H9 (cell line): ENCODE results near the gene CHRNG. TPM values are rescaled to one million over a fixed set of nuclear protein-coding genes. Genes with fewer than 3 reads are reported as not detected.

Source experiments
- DNase-seq: peaks from one replicate; pipeline ENCODE4 v3.0.0-alpha.2; 2017
- H2AFZ ChIP-seq: one replicate; pipeline ENCODE4 v1.6.1; 2013; ENCODE audit warnings: mild to moderate bottlenecking, low read length, control low read depth, moderate library complexity
- H2AK5ac ChIP-seq: 2 replicates; pipeline ENCODE4 v1.6.1; 2013; ENCODE audit warnings: low read length, control low read depth, mixed read lengths; ENCODE audit not compliant: insufficient read length
- H2BK120ac ChIP-seq: one replicate; pipeline ENCODE4 v1.6.1; 2013; ENCODE audit warnings: low read depth, mild to moderate bottlenecking, low read length, control low read depth, inconsistent platforms; ENCODE audit not compliant: poor library complexity, severe bottlenecking
- H2BK12ac ChIP-seq: 2 replicates; pipeline ENCODE4 v1.6.1; 2013; ENCODE audit warnings: low read length, control low read depth, mixed read lengths, low read depth; ENCODE audit not compliant: insufficient read length
- H2BK15ac ChIP-seq: 2 replicates; pipeline ENCODE4 v1.6.1; 2013; ENCODE audit warnings: low read depth, low read length, control low read depth
- H2BK20ac ChIP-seq: one replicate; pipeline ENCODE4 v1.6.1; 2013; ENCODE audit warnings: low read depth, mild to moderate bottlenecking, low read length, control low read depth, inconsistent platforms; ENCODE audit not compliant: poor library complexity, severe bottlenecking
- H2BK5ac ChIP-seq: 2 replicates; pipeline ENCODE4 v1.6.1; 2013; ENCODE audit warnings: low read length, control low read depth, mixed read lengths; ENCODE audit not compliant: insufficient read length
- H3K14ac ChIP-seq: 2 replicates; pipeline ENCODE4 v1.6.1; 2013; ENCODE audit warnings: low read length, control low read depth; ENCODE audit not compliant: insufficient read depth
- H3K18ac ChIP-seq: 2 replicates; pipeline ENCODE4 v1.6.1; 2013; ENCODE audit warnings: low read depth, mild to moderate bottlenecking, mixed read lengths, low read length, control low read depth; ENCODE audit not compliant: insufficient read length
- H3K23ac ChIP-seq: 2 replicates; pipeline ENCODE4 v1.6.1; 2013; ENCODE audit warnings: low read length, control low read depth, mixed read lengths, low read depth; ENCODE audit not compliant: insufficient read length
- H3K23me2 ChIP-seq: 2 replicates; pipeline ENCODE4 v1.6.1; 2013; ENCODE audit warnings: low read depth, mild to moderate bottlenecking, mixed read lengths, low read length, control low read depth; ENCODE audit not compliant: insufficient read length, poor library complexity, severe bottlenecking
- H3K27ac ChIP-seq: 2 replicates; pipeline ENCODE4 v1.5.1; 2013; ENCODE audit warnings: low read length, control low read depth, mixed read lengths, low read depth; ENCODE audit not compliant: insufficient read length
- H3K27me3 ChIP-seq: 2 replicates; pipeline ENCODE4 v1.6.1; 2013; ENCODE audit warnings: low read length, control low read depth, inconsistent platforms; ENCODE audit not compliant: insufficient read depth
- H3K4ac ChIP-seq: 2 replicates; pipeline ENCODE4 v1.6.1; 2013; ENCODE audit warnings: low read depth, mild to moderate bottlenecking, control low read depth, inconsistent platforms, low read length, moderate library complexity
- H3K4me1 ChIP-seq: 2 replicates; pipeline ENCODE4 v1.6.1; 2013; ENCODE audit warnings: low read length, control low read depth, inconsistent platforms; ENCODE audit not compliant: insufficient read depth
- H3K4me2 ChIP-seq: 2 replicates; pipeline ENCODE4 v1.6.1; 2013; ENCODE audit warnings: low read length, control low read depth, mixed read lengths; ENCODE audit not compliant: insufficient read length, insufficient read depth
- H3K56ac ChIP-seq: 2 replicates; pipeline ENCODE4 v1.6.1; 2013; ENCODE audit warnings: low read depth, mild to moderate bottlenecking, mixed read lengths, low read length, control low read depth; ENCODE audit not compliant: insufficient read length
- H3K79me1 ChIP-seq: 2 replicates; pipeline ENCODE4 v1.6.1; 2013; ENCODE audit warnings: low read depth, mild to moderate bottlenecking, moderate library complexity, low read length, control low read depth, inconsistent platforms; ENCODE audit not compliant: insufficient read depth, poor library complexity, severe bottlenecking
- H3K79me2 ChIP-seq: 2 replicates; pipeline ENCODE4 v1.6.1; 2013; ENCODE audit warnings: low read length, control low read depth, inconsistent platforms; ENCODE audit not compliant: insufficient read depth
- H3K9ac ChIP-seq: 2 replicates; pipeline ENCODE4 v1.6.1; 2013; ENCODE audit warnings: low read length, control low read depth, mixed read lengths; ENCODE audit not compliant: insufficient read length; ENCODE audit errors: extremely low read depth
- H3K9me3 ChIP-seq: one replicate; pipeline ENCODE4 v1.6.1; 2013; ENCODE audit warnings: low read depth, low read length, inconsistent platforms; ENCODE audit not compliant: control insufficient read depth
- H3T11ph ChIP-seq: one replicate; pipeline ENCODE4 v1.6.1; 2013; ENCODE audit warnings: mild to moderate bottlenecking, low read length, control low read depth, inconsistent platforms
- H4K20me1 ChIP-seq: one replicate; pipeline ENCODE4 v1.6.1; 2013; ENCODE audit not compliant: control insufficient read depth, insufficient read length, insufficient read depth
- H4K5ac ChIP-seq: 2 replicates; pipeline ENCODE4 v1.6.1; 2013; ENCODE audit warnings: low read depth, mild to moderate bottlenecking, mixed read lengths, low read length, control low read depth; ENCODE audit not compliant: insufficient read length
- H4K8ac ChIP-seq: replicated peaks from 2 replicates; pipeline ENCODE4 v1.6.1; 2013; ENCODE audit warnings: low read length, control low read depth, mixed read lengths, low read depth; ENCODE audit not compliant: insufficient read length
- H4K91ac ChIP-seq: 2 replicates; pipeline ENCODE4 v1.6.1; 2013; ENCODE audit warnings: low read depth, mild to moderate bottlenecking, moderate library complexity, mixed read lengths, low read length, control low read depth; ENCODE audit not compliant: insufficient read length
- H3K27ac Mint-ChIP-seq, 3 experiments: 2 replicates in 2 of 3; 3 replicates in 1 of 3; pipeline ENCODE4 v1.8.0; 2020 to 2021; ENCODE audit warnings: mixed read lengths in 3 of 3, mild to moderate bottlenecking in 1 of 3, moderate library complexity in 1 of 3
- H3K27me3 Mint-ChIP-seq: 2 replicates; pipeline ENCODE4 v1.8.0; 2021; ENCODE audit warnings: low read depth, mild to moderate bottlenecking, moderate library complexity, mixed read lengths
- H3K36me3 Mint-ChIP-seq, 3 experiments: 2 replicates in 2 of 3; 3 replicates in 1 of 3; pipeline ENCODE4 v1.8.0; 2020 to 2021; ENCODE audit warnings: low read depth in 3 of 3, mixed read lengths in 3 of 3; ENCODE audit not compliant: insufficient read depth in 1 of 3
- H3K4me1 Mint-ChIP-seq, 2 experiments: 2 replicates each; pipeline ENCODE4 v1.8.0; 2020; ENCODE audit warnings: mixed read lengths in 2 of 2
- H3K4me3 Mint-ChIP-seq, 2 experiments: 2 replicates in 1 of 2; 3 replicates in 1 of 2; pipeline ENCODE4 v1.8.0; 2020 to 2021; ENCODE audit warnings: mild to moderate bottlenecking in 2 of 2, mixed read lengths in 2 of 2, moderate library complexity in 1 of 2
- H3K9me3 Mint-ChIP-seq, 2 experiments: 2 replicates in 1 of 2; 3 replicates in 1 of 2; pipeline ENCODE4 v1.8.0; 2020; ENCODE audit warnings: mild to moderate bottlenecking in 2 of 2, mixed read lengths in 2 of 2, moderate library complexity in 1 of 2
- WGBS: extraction: QIAGEN DNeasy Blood & Tissue Kit; methylation state at CpG from one replicate; pipeline ENCODE4 v1.1.7; 2013; ENCODE audit warnings: missing lambda C conversion rate, low lambda C conversion rate, mixed read lengths; ENCODE audit not compliant: insufficient read length; ENCODE audit errors: extremely low coverage; 5-methylcytosine and 5-hydroxymethylcytosine counted together
- total RNA-seq: library from RNA; stranded (reverse); gene quantifications from 2 replicates; pipeline ENCODE4 v1.2.1, GENCODE V29; 2021
- TF ChIP-seq, protein P1 (sequence below): fragments of 200-600 bp; sonication (generic); conservative IDR thresholded peaks from 3 replicates; pipeline ENCODE4 v1.8.0; 2021; ENCODE audit warnings: antibody characterized with exemption, mild to moderate bottlenecking

CHRNG gene
- total RNA-seq, 1 experiment from 2014 or later = not detected

DNA sequence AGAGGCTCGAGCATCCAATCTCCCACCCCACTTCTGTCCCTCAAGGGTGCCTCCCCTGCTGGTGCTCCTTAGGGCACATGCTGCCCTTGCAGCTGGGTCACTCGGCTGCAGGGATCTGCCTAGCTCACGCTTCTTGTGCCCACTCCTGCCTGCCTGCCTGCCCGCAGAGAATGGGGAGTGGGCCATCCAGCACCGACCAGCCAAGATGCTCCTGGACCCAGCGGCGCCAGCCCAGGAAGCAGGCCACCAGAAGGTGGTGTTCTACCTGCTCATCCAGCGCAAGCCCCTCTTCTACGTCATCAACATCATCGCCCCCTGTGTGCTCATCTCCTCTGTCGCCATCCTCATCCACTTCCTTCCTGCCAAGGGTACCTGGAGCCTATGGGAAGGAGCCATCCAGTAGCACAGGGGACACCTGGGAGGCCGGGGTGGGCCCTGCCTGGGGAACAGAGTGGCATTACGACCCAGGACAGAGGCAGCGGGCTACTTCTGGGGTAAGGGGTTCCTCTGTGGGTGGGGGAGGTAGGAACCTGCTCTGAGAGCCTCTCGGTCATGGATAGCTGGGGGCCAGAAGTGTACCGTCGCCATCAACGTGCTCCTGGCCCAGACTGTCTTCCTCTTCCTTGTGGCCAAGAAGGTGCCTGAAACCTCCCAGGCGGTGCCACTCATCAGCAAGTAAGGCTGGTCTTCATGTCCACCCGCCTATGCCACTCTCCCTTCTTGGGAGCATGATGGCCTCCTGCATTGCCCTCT, 3.4 kb downstream of the CHRNG start:
- H2BK120ac ChIP-seq = no peak overlapping the region
- no peak overlapping the region for H3K56ac ChIP-seq
- no peaks in the 10 kb centered on the region; the same call in 1 of the 2 replicates for H3K27me3 ChIP-seq
- no peak overlapping the region for H3K18ac ChIP-seq
- TF ChIP-seq, protein P1, sequence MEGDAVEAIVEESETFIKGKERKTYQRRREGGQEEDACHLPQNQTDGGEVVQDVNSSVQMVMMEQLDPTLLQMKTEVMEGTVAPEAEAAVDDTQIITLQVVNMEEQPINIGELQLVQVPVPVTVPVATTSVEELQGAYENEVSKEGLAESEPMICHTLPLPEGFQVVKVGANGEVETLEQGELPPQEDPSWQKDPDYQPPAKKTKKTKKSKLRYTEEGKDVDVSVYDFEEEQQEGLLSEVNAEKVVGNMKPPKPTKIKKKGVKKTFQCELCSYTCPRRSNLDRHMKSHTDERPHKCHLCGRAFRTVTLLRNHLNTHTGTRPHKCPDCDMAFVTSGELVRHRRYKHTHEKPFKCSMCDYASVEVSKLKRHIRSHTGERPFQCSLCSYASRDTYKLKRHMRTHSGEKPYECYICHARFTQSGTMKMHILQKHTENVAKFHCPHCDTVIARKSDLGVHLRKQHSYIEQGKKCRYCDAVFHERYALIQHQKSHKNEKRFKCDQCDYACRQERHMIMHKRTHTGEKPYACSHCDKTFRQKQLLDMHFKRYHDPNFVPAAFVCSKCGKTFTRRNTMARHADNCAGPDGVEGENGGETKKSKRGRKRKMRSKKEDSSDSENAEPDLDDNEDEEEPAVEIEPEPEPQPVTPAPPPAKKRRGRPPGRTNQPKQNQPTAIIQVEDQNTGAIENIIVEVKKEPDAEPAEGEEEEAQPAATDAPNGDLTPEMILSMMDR = no peak
- Mint-ChIP-seq H3K27me3 (peaks cover 5% of the 10 kb centered on the region; the same call in 1 of the 2 replicates), H3K9me3 (no peaks in the 10 kb centered on the region), H3K4me1 (peaks cover 18 to 22% of the 10 kb centered on the region in 2 experiments), H3K27ac (peak overlapping the region in 1 of 3 experiments; percentile 18; a peak in 2 of 7 replicates), H3K36me3 (peaks cover 15 to 18% (median 15%) of the 10 kb centered on the region in 3 experiments), H3K4me3 (no peak overlapping the region; a peak in 1 of 5 replicates)
- no peaks in the 10 kb centered on the region for H3K79me2 ChIP-seq
- H4K5ac ChIP-seq = no peak overlapping the region
- no peaks in the 10 kb centered on the region for H3K9me3 ChIP-seq
- no peak overlapping the region; the same call in 1 of the 2 replicates for H3K14ac ChIP-seq
- H2BK20ac ChIP-seq = no peak overlapping the region
- H3K9ac ChIP-seq = no peak overlapping the region
- no peak overlapping the region for H3K4me2 ChIP-seq
- H2AK5ac ChIP-seq = no peak overlapping the region
- no peak overlapping the region for H3K4ac ChIP-seq
- H3K27ac ChIP-seq = no peak overlapping the region
- no peak overlapping the region for H3K23ac ChIP-seq
- peaks cover 4% of the 10 kb centered on the region; the same call in 1 of the 2 replicates for H3K4me1 ChIP-seq
- H2BK15ac ChIP-seq = no peak overlapping the region
- no CpG with 5 or more reads among the region's 20 CpGs for WGBS
- no peak overlapping the region for H2BK12ac ChIP-seq
- no peak for DNase-seq
- no peaks in the 10 kb centered on the region for H4K20me1 ChIP-seq
- H3K79me1 ChIP-seq = no peaks in the 10 kb centered on the region
- H3K23me2 ChIP-seq = no peaks in the 10 kb centered on the region
- H4K91ac ChIP-seq = no peak overlapping the region
- no peak overlapping the region for H2AFZ ChIP-seq
- H4K8ac ChIP-seq = no peak overlapping the region
- no peak overlapping the region for H3T11ph ChIP-seq
- no peak overlapping the region for H2BK5ac ChIP-seq
